ENCODE results near the gene ELOVL3.
"Not testable (repeated sequence)": the region's sequence is repeated elsewhere in the genome, so short reads cannot be mapped to it uniquely, and the experiment has no call there.

Gene ELOVL3

DNA sequence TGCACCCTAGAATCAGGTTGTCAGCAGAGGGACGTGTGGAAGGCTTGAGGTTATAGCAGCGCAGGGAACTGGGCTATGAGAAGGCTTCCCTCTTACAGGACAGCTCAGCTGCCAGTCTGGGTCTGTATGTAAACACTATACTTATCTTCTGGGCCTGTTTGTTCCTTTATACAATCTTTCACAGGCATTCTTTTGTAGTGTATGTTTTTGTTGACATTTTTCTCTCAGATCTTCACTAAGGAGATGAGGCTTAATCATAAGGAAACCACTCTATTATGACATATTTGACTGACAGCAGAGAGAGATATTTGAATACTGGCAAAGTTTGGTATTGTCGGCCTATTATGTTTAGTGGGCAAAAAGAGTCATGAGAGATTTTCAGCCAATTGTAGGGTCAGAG is 20.2 kb downstream of the ELOVL3 start:
- ChIA-PET POLR2A (ENCODE audit: low non-redundant PET) (no interaction called here), CTCF (interaction anchor here (0.6 to 1.4 kb wide), 3 partner anchors 9 to 327 kb away, joined by 3 to 4 read pairs (median 3); no protein-coding TSS in a partner anchor)
- TF ChIP-seq, protein P1, sequence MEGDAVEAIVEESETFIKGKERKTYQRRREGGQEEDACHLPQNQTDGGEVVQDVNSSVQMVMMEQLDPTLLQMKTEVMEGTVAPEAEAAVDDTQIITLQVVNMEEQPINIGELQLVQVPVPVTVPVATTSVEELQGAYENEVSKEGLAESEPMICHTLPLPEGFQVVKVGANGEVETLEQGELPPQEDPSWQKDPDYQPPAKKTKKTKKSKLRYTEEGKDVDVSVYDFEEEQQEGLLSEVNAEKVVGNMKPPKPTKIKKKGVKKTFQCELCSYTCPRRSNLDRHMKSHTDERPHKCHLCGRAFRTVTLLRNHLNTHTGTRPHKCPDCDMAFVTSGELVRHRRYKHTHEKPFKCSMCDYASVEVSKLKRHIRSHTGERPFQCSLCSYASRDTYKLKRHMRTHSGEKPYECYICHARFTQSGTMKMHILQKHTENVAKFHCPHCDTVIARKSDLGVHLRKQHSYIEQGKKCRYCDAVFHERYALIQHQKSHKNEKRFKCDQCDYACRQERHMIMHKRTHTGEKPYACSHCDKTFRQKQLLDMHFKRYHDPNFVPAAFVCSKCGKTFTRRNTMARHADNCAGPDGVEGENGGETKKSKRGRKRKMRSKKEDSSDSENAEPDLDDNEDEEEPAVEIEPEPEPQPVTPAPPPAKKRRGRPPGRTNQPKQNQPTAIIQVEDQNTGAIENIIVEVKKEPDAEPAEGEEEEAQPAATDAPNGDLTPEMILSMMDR (conservative IDR thresholded peaks at IDR 0.05; ENCODE audit: low read depth): no peak
- no peak for DNase-seq (ENCODE audit: low spot score)
- H3K27ac ChIP-seq: no peak overlapping the region

DNA sequence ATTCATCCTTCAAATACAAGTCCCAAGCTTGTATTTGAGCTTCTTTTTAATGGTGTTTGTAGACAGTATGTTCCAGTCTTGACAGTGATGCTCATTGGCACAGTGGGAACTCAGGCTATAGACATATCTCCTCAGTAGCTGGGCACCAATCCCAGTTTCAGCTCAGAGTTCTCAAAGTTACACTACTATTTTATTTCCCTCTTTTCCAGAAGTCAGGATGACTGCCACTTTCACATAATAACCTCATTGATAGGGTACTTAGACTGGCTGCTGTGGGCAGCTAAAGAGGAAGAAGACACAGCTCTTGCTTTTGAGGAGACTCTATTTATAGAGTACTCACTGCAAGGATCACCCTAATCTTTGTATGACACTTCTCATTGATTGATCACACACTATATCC is 21.6 kb downstream of the ELOVL3 start:
- TF ChIP-seq, protein P1 (conservative IDR thresholded peaks at IDR 0.05; ENCODE audit: low read depth): no peak
- ChIA-PET CTCF (interaction anchor here (0.6 to 1.4 kb wide), 2 partner anchors 17 to 134 kb away, joined by 5 to 6 read pairs; no protein-coding TSS in a partner anchor), POLR2A (ENCODE audit: low non-redundant PET) (no interaction called here)
- no peak overlapping the region for H3K27ac ChIP-seq
- DNase-seq (ENCODE audit: low spot score): no peak

DNA sequence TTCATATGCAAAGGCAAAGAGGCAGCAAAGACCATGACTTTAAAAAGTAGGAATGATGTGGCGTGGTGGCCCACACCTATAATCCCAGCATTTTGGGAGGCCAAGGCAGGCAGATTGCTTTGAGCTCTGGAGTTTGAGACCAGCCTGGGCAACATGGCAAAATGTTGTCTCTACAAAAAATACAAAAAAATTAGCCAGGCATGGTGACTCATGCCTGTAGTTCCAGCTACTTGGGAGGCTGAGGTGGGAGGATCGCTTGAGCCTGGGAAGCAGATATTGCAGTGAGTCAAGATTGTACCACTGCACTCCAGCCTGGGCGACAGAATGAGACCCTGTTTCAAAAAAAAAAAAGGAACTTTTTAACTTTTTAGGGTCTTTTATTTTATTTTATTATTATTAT is 26.4 kb downstream of the ELOVL3 start:
- DNase-seq (ENCODE audit: low spot score); POLR2A ChIA-PET (ENCODE audit: low non-redundant PET); H3K27ac ChIP-seq: not testable (repeated sequence)
- CTCF ChIA-PET: interaction anchor here (0.6 to 0.7 kb wide), 5 partner anchors 20 to 461 kb away, joined by 3 to 5 read pairs (median 3); no protein-coding TSS in a partner anchor

DNA sequence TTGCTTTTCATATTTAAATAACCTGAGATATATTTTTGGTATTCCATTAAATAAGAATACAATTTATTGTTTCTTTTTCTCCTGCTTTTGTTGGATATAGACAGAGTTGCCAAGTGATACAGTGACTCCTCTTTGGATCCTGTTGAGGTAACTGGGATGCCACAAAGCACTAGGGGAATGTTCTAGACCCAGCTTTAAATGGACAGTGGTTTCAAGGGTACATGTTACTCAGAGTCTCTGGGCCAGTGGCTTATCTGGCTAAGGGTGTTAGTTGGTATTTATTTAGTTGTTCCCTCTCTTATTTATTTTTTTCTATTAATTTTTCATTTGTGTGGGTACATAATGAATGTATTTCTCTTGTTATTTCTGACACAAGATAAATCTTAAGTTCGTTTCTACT is 28.3 kb downstream of the ELOVL3 start:
- ChIA-PET POLR2A (ENCODE audit: low non-redundant PET) (no interaction called here), CTCF (interaction anchor here (0.8 to 1.3 kb wide), 3 partner anchors 42 to 98 kb away, joined by 3 read pairs; no protein-coding TSS in a partner anchor)
- H3K27ac ChIP-seq: no peak overlapping the region
- TF ChIP-seq, protein P1 (conservative IDR thresholded peaks at IDR 0.05; ENCODE audit: low read depth): no peak
- DNase-seq (ENCODE audit: low spot score): no peak

DNA sequence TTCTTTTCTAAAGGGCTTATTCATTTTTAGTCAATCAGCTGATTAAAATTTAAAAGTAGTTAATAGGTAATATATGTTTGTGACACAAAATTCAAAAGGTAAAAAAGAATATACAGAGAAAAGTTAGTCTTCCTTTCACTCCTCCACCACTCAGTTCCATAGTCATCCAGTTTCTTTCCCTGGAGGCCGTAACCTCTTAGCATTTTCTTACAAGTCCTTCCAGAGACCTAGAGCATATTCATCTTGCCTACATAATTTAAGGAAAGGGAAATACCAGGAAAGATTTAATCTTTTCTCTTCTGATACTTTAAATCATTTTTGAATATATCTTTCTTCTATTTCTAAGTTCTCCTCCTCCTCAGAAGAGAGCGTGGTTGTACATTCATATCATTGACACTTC is 29.3 kb downstream of the ELOVL3 start:
- TF ChIP-seq, protein P1 (conservative IDR thresholded peaks at IDR 0.05; ENCODE audit: low read depth): no peak
- ChIA-PET POLR2A (ENCODE audit: low non-redundant PET) (no interaction called here), CTCF (interaction anchor here (0.8 kb wide), 1 partner anchor 41 kb away, joined by 3 read pairs; no protein-coding TSS in a partner anchor)
- H3K27ac ChIP-seq: no peak overlapping the region
- no peak for DNase-seq (ENCODE audit: low spot score)

DNA sequence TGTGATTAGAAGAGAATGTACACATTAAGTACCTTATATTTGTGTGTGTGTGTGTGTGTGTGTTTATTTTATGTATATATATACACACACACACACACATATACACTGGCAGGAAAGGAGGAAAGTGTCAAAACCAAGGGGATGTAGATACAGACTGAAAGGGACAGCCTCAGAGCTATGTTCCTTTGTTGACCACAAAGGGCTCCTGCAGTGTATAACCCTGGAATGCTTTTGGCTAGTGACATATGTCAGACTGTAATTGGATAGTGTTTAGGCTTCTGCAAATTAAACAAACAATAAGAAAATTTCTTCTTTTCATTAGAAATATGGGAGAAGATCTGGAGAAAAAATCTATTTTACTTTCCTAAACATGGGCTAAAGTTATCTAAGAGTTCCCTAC is 35.1 kb downstream of the ELOVL3 start:
- POLR2A ChIA-PET (ENCODE audit: low non-redundant PET): no interaction called here

DNA sequence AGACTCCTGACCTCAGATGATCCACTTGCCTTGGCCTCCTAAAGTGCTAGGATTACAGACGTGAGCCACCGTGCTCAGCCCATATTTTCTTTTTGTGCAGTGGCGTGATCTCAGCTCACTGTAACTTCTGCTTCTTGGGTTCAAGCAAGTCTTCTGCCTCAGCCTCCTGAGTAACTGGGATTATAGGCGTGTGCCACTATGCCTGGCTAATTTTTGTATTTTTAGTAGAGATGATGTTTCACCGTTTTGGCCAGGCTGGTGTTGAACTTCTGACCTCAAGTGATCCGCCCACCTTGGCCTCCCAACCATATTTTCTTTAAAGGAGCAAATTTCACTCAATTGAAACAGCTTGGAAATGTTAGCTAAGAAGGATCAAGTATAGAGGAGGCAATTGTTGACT is 35.7 kb downstream of the ELOVL3 start:
- POLR2A ChIA-PET (ENCODE audit: low non-redundant PET): no interaction called here
- H3K27ac ChIP-seq: no peak overlapping the region
- TF ChIP-seq, protein P1 (conservative IDR thresholded peaks at IDR 0.05; ENCODE audit: low read depth): no peak
- CTCF ChIA-PET: interaction anchor here (0.6 kb wide), 1 partner anchor 461 kb away, joined by 3 read pairs; no protein-coding TSS in a partner anchor
- no peak for DNase-seq (ENCODE audit: low spot score)

More for the DNA sequence above, 35.1 kb downstream of the ELOVL3 start:
- CTCF ChIA-PET: interaction anchor here (0.6 kb wide), 1 partner anchor 460 kb away, joined by 3 read pairs; no protein-coding TSS in a partner anchor
- no peak overlapping the region for H3K27ac ChIP-seq
- TF ChIP-seq, protein P1 (conservative IDR thresholded peaks at IDR 0.05; ENCODE audit: low read depth): no peak
- no peak for DNase-seq (ENCODE audit: low spot score)

Data from RWPE1 (cell line).